Measurements from ENCODE around the gene SLC25A51.

GRCh38 chr9:37914701-37915358 lies 10.9 kb upstream of the SLC25A51 start:
- TF ChIP-seq POLR2A (IDR thresholded peaks at IDR 0.05; ENCODE audit: low read depth), result no peak
- no peak for TF ChIP-seq CTCF (IDR thresholded peaks at IDR 0.05)
- no peak for TF ChIP-seq EP300 (IDR thresholded peaks at IDR 0.05)
